Adrenal gland (tissue), 5 donors: ENCODE results near the gene ZKSCAN3.
"Not testable (repeated sequence)": the region's sequence is repeated elsewhere in the genome, so short reads cannot be mapped to it uniquely, and the experiment has no call there.

ENCODE experiments used
- CTCF ChIP-seq, 6 experiments: fragments of 450-650 bp in 4 of 6; fragments of 200-600 bp in 2 of 6; sonication (generic) in 1 of 6; IDR thresholded peaks; 1 replicate in 5 of 6; 2 replicates in 1 of 6; pipeline versions ENCODE4 v1.5.1 to v1.8.0; 2016 to 2021; ENCODE audit warnings: antibody characterized with exemption in 6 of 6, mild to moderate bottlenecking in 2 of 6, moderate library complexity in 1 of 6
- POLR2A ChIP-seq, 2 donors: fragments of 450-650 bp; IDR thresholded peaks; one replicate each; pipeline ENCODE4 v1.6.1; 2017; ENCODE audit warnings: antibody characterized with exemption in 2 of 2, mild to moderate bottlenecking in 2 of 2, moderate library complexity in 1 of 2
- donor health status: DM: no; HTN: no; CAD: no.

- TF ChIP-seq POLR2A, CTCF (IDR thresholded peaks at IDR 0.05): not testable (repeated sequence)
These were observed 31.9 kb upstream of the ZKSCAN3 start for GRCh38 chr6:28317866-28318265.
